Gastroesophageal sphincter (tissue), 4 donors: ENCODE data around the gene UBE2H. TPM values are rescaled to one million over a fixed set of nuclear protein-coding genes. Genes with fewer than 3 reads are reported as not detected.

Source experiments
- ATAC-seq: fragments of 150-250 bp; one replicate; pipeline ENCODE4 v1.9.1; 2016; ENCODE audit warnings: mild to moderate bottlenecking, moderate library complexity
- H3K27ac ChIP-seq, 4 donors: fragments of 200-600 bp; sonication (generic) in 3 of 4; 1 replicate in 3 of 4; 2 replicates in 1 of 4; pipeline ENCODE4 v1.5.1; 2016 to 2019
- H3K27me3 ChIP-seq: fragments of 200-600 bp; sonication (generic); one replicate; pipeline ENCODE4 v1.5.1; 2019
- H3K36me3 ChIP-seq, 2 donors: fragments of 200-600 bp; sonication (generic); one replicate each; pipeline ENCODE4 v1.5.1; 2019; ENCODE audit warnings: control low read depth in 1 of 2
- H3K4me1 ChIP-seq, 3 donors: fragments of 200-600 bp; sonication (generic); 1 replicate in 2 of 3; 2 replicates in 1 of 3; pipeline ENCODE4 v1.5.1; 2016 to 2019; ENCODE audit warnings: control low read depth in 2 of 3
- H3K4me3 ChIP-seq, 2 donors: fragments of 200-600 bp; sonication (generic); one replicate each; pipeline ENCODE4 v1.5.1; 2019; ENCODE audit warnings: mild to moderate bottlenecking in 1 of 2, moderate library complexity in 1 of 2
- H3K9me3 ChIP-seq, 3 donors: fragments of 200-600 bp; sonication (generic); one replicate each; pipeline ENCODE4 v1.5.1; 2017 to 2019; ENCODE audit warnings: control low read depth in 2 of 3
- CTCF ChIP-seq, 4 experiments: fragments of 200-600 bp in 2 of 4; fragments of 450-650 bp in 2 of 4; sonication (generic) in 1 of 4; IDR thresholded peaks; one replicate each; pipeline ENCODE4 v1.5.1; 2017 to 2019; ENCODE audit warnings: antibody characterized with exemption in 4 of 4, mild to moderate bottlenecking in 2 of 4, moderate library complexity in 2 of 4
- EP300 ChIP-seq: sonication (generic); formaldehyde crosslinking; IDR thresholded peaks from one replicate; pipeline ENCODE4 v1.6.1; 2017; ENCODE audit warnings: antibody characterized with exemption, mild to moderate bottlenecking
- POLR2A ChIP-seq, 2 donors: fragments of 450-650 bp; IDR thresholded peaks; one replicate each; pipeline ENCODE4 v1.6.1; 2017; ENCODE audit warnings: antibody characterized with exemption in 2 of 2, mild to moderate bottlenecking in 2 of 2, moderate library complexity in 1 of 2
- POLR2AphosphoS5 ChIP-seq: sonication (generic); formaldehyde crosslinking; IDR thresholded peaks from one replicate; pipeline ENCODE4 v1.6.1; 2017; ENCODE audit warnings: antibody characterized with exemption
- WGBS, 2 donors: methylation state at CpG; one replicate each; pipeline ENCODE4 v1.1.5; 2018; ENCODE audit warnings: low coverage in 1 of 2; 5-methylcytosine and 5-hydroxymethylcytosine counted together
- total RNA-seq, 4 donors: library from RNA; depleted of rRNA; stranded (reverse); fragments of >200 nt; gene quantifications; one replicate each; pipeline ENCODE4 v1.1.0, GENCODE V29; 2016

UBE2H gene
- total RNA-seq, 4 donors from 2014 or later: 80.2 to 96.2 (median 85.0) TPM

GRCh38 chr7:129858490-129858889 is 94.3 kb downstream of the UBE2H start:
- Histone ChIP-seq H3K36me3 (no peaks in the 10 kb centered on the region), H3K4me1 (peaks cover 28 to 87% (median 51%) of the 10 kb centered on the region in 3 donors), H3K27me3 (no peaks in the 10 kb centered on the region), H3K27ac (peak overlapping the region in 2 of 4 donors; percentile 42 to 43), H3K9me3 (no peaks in the 10 kb centered on the region), H3K4me3 (no peak overlapping the region)
- WGBS, 2 donors: 32 to 49% methylated on average over 2 of the region's 2 CpGs
- no peak for ATAC-seq
- TF ChIP-seq CTCF (IDR thresholded peaks at IDR 0.05) (no peak), EP300 (no peak), POLR2AphosphoS5 (no peak), POLR2A (IDR thresholded peaks at IDR 0.05) (no peak)

GRCh38 chr7:129857313-129857712 is 95.4 kb downstream of the UBE2H start:
- ATAC-seq: no peak
- no peak overlapping the region for H3K4me3 ChIP-seq
- H3K9me3 ChIP-seq: no peaks in the 10 kb centered on the region
- peak overlapping the region in 1 of 4 donors; percentile 43 for H3K27ac ChIP-seq
- peaks cover 20 to 87% (median 39%) of the 10 kb centered on the region in 3 donors for H3K4me1 ChIP-seq
- no peaks in the 10 kb centered on the region for H3K36me3 ChIP-seq
- H3K27me3 ChIP-seq: no peaks in the 10 kb centered on the region
- WGBS, 2 donors: 30 to 62% methylated on average over 1 of the region's 1 CpG
- TF ChIP-seq CTCF (IDR thresholded peaks at IDR 0.05) (no peak), POLR2AphosphoS5 (no peak), POLR2A (IDR thresholded peaks at IDR 0.05) (no peak), EP300 (no peak)

GRCh38 chr7:129855935-129856717 is 96.6 kb downstream of the UBE2H start:
- ATAC-seq: no peak
- Histone ChIP-seq H3K4me3 (no peak overlapping the region), H3K27ac (peak overlapping the region in 2 of 4 donors; percentile 1 to 16)

GRCh38 chr7:129855234-129855673 is 97.5 kb downstream of the UBE2H start:
- H3K4me3 ChIP-seq: no peak overlapping the region
- H3K27ac ChIP-seq: peak overlapping the region in 2 of 4 donors; percentile 1 to 16
- H3K4me1 ChIP-seq: peaks cover 12 to 73% (median 23%) of the 10 kb centered on the region in 3 donors
- TF ChIP-seq EP300 (no peak), POLR2AphosphoS5 (no peak), POLR2A (IDR thresholded peaks at IDR 0.05) (no peak)
- H3K36me3 ChIP-seq: no peaks in the 10 kb centered on the region
- no peak for ATAC-seq
- H3K27me3 ChIP-seq: no peaks in the 10 kb centered on the region
- H3K9me3 ChIP-seq: no peaks in the 10 kb centered on the region
- 38 to 39% methylated on average over 6 of the region's 6 CpGs for WGBS, 2 donors

More at GRCh38 chr7:129855935-129856717, 96.6 kb downstream of the UBE2H start:
- WGBS, 2 donors: 93 to 94% methylated on average over 4 to 5 of the region's 5 CpGs
- TF ChIP-seq EP300 (no peak), POLR2AphosphoS5 (no peak), CTCF (IDR thresholded peaks at IDR 0.05) (no peak), POLR2A (IDR thresholded peaks at IDR 0.05) (no peak)
- peaks cover 12 to 80% (median 28%) of the 10 kb centered on the region in 3 donors for H3K4me1 ChIP-seq
- no peaks in the 10 kb centered on the region for H3K36me3 ChIP-seq
- no peaks in the 10 kb centered on the region for H3K9me3 ChIP-seq
- no peaks in the 10 kb centered on the region for H3K27me3 ChIP-seq

GRCh38 chr7:129854401-129854800 is 98.4 kb downstream of the UBE2H start:
- WGBS, 2 donors: 38 to 46% methylated on average over 1 of the region's 1 CpG
- H3K4me1 ChIP-seq: peaks cover 9 to 65% (median 21%) of the 10 kb centered on the region in 3 donors

More at GRCh38 chr7:129854401-129854800, 98.4 kb downstream of the UBE2H start:
- no peak overlapping the region for H3K4me3 ChIP-seq
- ATAC-seq: no peak
- no peaks in the 10 kb centered on the region for H3K36me3 ChIP-seq
- no peak for TF ChIP-seq CTCF (IDR thresholded peaks at IDR 0.05)
- no peak for TF ChIP-seq POLR2A (IDR thresholded peaks at IDR 0.05)
- TF ChIP-seq POLR2AphosphoS5: no peak
- TF ChIP-seq EP300: no peak
- no peaks in the 10 kb centered on the region for H3K27me3 ChIP-seq
- H3K9me3 ChIP-seq: no peaks in the 10 kb centered on the region
- peak overlapping the region in 1 of 4 donors; percentile 8 for H3K27ac ChIP-seq
